ENCODE results near the gene FAM174C. TPM values are rescaled to one million over a fixed set of nuclear protein-coding genes. Genes with fewer than 3 reads are reported as not detected.

Gene FAM174C
- total RNA-seq, 1 experiment from 2014 or later = 77.1 TPM

DNA sequence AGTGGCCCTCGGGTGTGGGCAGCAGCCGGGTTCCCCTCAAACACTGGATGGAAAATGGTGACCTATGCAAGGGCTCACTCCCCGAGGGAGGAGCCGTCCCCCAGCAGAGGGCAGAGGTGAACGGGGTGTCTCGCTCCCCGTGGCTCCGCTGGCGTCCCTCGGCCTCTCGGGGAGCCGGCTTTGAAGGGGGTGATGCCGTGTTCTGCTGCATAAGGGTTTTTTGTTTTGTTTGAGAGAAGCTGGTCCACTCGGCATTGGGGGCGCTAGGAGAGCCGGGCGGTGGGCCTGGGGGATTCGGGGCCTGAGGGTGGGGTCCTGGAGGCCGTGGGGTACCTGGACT, 14.3 kb downstream of the FAM174C start:
- H3K79me2 ChIP-seq (ENCODE audit: insufficient read depth, low read length) = no peaks in the 10 kb centered on the region
- H3K4me3 ChIP-seq (replicated peaks in 1 of 2; ENCODE audit: low read depth in 1 of 2, low read length in 2 of 2) = no peak overlapping the region
- H3K36me3 ChIP-seq (ENCODE audit: control insufficient read depth in 1 of 2, insufficient read depth in 2 of 2, low read length in 2 of 2) = no peaks in the 10 kb centered on the region
- no peak overlapping the region for H3K27ac ChIP-seq (ENCODE audit: low read depth, low read length)
- no peaks in the 10 kb centered on the region for H3K9me3 ChIP-seq (ENCODE audit: control insufficient read depth in 1 of 2, insufficient read depth in 1 of 2, low read depth in 1 of 2, low read length in 2 of 2)
- no peaks in the 10 kb centered on the region for H4K20me1 ChIP-seq (ENCODE audit: insufficient read depth)
- no peak for TF ChIP-seq ELF1 (IDR thresholded peaks at IDR 0.05; ENCODE audit: borderline replicate concordance, low read depth)
- TF ChIP-seq SIN3A (IDR thresholded peaks at IDR 0.05; ENCODE audit: low read depth) = no peak
- TF ChIP-seq ZNF274 (IDR thresholded peaks at IDR 0.05; ENCODE audit: low read depth, low read length) = no peak
- TF ChIP-seq FOSL1 (IDR thresholded peaks at IDR 0.05; ENCODE audit: low read depth) = no peak
- no peak for TF ChIP-seq CEBPB (IDR thresholded peaks at IDR 0.05; ENCODE audit: low read depth)
- no peak for TF ChIP-seq YY1 (IDR thresholded peaks at IDR 0.05; ENCODE audit: extremely low read depth, insufficient replicate concordance, low read depth, low read length)
- TF ChIP-seq RAD21 (IDR thresholded peaks at IDR 0.05; ENCODE audit: low read depth) = no peak
- TF ChIP-seq EZH2phosphoT487 (IDR thresholded peaks at IDR 0.05; ENCODE audit: borderline replicate concordance) = no peak
- TF ChIP-seq ZFX (IDR thresholded peaks at IDR 0.05) = no peak
- TF ChIP-seq, protein P1, sequence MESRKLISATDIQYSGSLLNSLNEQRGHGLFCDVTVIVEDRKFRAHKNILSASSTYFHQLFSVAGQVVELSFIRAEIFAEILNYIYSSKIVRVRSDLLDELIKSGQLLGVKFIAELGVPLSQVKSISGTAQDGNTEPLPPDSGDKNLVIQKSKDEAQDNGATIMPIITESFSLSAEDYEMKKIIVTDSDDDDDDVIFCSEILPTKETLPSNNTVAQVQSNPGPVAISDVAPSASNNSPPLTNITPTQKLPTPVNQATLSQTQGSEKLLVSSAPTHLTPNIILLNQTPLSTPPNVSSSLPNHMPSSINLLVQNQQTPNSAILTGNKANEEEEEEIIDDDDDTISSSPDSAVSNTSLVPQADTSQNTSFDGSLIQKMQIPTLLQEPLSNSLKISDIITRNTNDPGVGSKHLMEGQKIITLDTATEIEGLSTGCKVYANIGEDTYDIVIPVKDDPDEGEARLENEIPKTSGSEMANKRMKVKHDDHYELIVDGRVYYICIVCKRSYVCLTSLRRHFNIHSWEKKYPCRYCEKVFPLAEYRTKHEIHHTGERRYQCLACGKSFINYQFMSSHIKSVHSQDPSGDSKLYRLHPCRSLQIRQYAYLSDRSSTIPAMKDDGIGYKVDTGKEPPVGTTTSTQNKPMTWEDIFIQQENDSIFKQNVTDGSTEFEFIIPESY (IDR thresholded peaks at IDR 0.05; ENCODE audit: extremely low read depth, insufficient replicate concordance, low read length) = no peak
- TF ChIP-seq, protein P2, sequence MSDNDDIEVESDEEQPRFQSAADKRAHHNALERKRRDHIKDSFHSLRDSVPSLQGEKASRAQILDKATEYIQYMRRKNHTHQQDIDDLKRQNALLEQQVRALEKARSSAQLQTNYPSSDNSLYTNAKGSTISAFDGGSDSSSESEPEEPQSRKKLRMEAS (IDR thresholded peaks at IDR 0.05) = no peak
- TF ChIP-seq POLR2AphosphoS5 (IDR thresholded peaks at IDR 0.05; ENCODE audit: low read depth, low read length) = no peak
- TF ChIP-seq, protein P3, sequence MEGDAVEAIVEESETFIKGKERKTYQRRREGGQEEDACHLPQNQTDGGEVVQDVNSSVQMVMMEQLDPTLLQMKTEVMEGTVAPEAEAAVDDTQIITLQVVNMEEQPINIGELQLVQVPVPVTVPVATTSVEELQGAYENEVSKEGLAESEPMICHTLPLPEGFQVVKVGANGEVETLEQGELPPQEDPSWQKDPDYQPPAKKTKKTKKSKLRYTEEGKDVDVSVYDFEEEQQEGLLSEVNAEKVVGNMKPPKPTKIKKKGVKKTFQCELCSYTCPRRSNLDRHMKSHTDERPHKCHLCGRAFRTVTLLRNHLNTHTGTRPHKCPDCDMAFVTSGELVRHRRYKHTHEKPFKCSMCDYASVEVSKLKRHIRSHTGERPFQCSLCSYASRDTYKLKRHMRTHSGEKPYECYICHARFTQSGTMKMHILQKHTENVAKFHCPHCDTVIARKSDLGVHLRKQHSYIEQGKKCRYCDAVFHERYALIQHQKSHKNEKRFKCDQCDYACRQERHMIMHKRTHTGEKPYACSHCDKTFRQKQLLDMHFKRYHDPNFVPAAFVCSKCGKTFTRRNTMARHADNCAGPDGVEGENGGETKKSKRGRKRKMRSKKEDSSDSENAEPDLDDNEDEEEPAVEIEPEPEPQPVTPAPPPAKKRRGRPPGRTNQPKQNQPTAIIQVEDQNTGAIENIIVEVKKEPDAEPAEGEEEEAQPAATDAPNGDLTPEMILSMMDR (IDR thresholded peaks at IDR 0.05 in 2 of 3, conservative IDR thresholded peaks at IDR 0.05 in 1 of 3; ENCODE audit: borderline replicate concordance in 1 of 3, insufficient read depth in 1 of 3, low read depth in 2 of 3, low read length in 2 of 3) = no peak
- no peak for TF ChIP-seq EZH2 (IDR thresholded peaks at IDR 0.05)
- TF ChIP-seq TCF7L2 (IDR thresholded peaks at IDR 0.05; ENCODE audit: borderline replicate concordance, extremely low read depth, insufficient read depth, insufficient read length) = no peak
- no peak for TF ChIP-seq SRF (IDR thresholded peaks at IDR 0.05; ENCODE audit: low read depth)
- no peak for TF ChIP-seq EGR1 (IDR thresholded peaks at IDR 0.05; ENCODE audit: low read depth)
- DNase-seq (ENCODE audit: low read depth, low spot score) (no peak), ATAC-seq (no peak)
- H3K4me1 ChIP-seq (ENCODE audit: control insufficient read depth in 1 of 2, insufficient read depth in 2 of 2, low read length in 2 of 2) = peaks cover 17 to 28% of the 10 kb centered on the region in 2 experiments
- no peaks in the 10 kb centered on the region for H3K9me2 ChIP-seq (ENCODE audit: insufficient read depth)
- POLR2A ChIA-PET = no interaction called here
- H3K4me2 ChIP-seq (ENCODE audit: low read length) = no peak overlapping the region
- no peak overlapping the region for H3K9ac ChIP-seq (ENCODE audit: low read length)
- no peak overlapping the region for H2AFZ ChIP-seq (ENCODE audit: low read depth, low read length, poor library complexity, severe bottlenecking)
- RAD21 ChIA-PET (ENCODE audit: low non-redundant PET in 1 of 2, low total read pairs in 2 of 2, uncharacterized antibody in 2 of 2, unreplicated experiment in 2 of 2) = no interaction called here
- intact Hi-C loops (cut with micrococcal nuclease) = no loop called here
- BruUV-seq (replicated peaks) = no TSS peak
- CTCF ChIA-PET = no interaction called here
- no peaks in the 10 kb centered on the region for H3K27me3 ChIP-seq (ENCODE audit: insufficient read depth, low read length)
